SK-N-MC (cell line): ENCODE data around the gene TXNDC11.

Experiments
- DNase-seq: peaks from one replicate; pipeline ENCODE4 v3.0.0-alpha.2; 2011; ENCODE audit warnings: low read depth, low spot score
- H3K27ac ChIP-seq: fragments of 200-600 bp; sonication (generic); 2 replicates; pipeline ENCODE4 v1.5.1; 2016; ENCODE audit warnings: mixed run types
- H3K36me3 ChIP-seq: fragments of 200-600 bp; sonication (generic); 2 replicates; pipeline ENCODE4 v1.6.1; 2017; ENCODE audit warnings: antibody characterized with exemption, low read length, mixed read lengths; ENCODE audit not compliant: insufficient read depth
- H3K4me3 ChIP-seq: fragments of 200-600 bp; sonication (generic); 2 replicates; pipeline ENCODE4 v1.5.1; 2016
- H3K9ac ChIP-seq: fragments of 200-600 bp; sonication (generic); 2 replicates; pipeline ENCODE4 v1.8.0; 2017; ENCODE audit warnings: mixed run types, mixed read lengths; ENCODE audit not compliant: insufficient read length
- H3K9me3 ChIP-seq: fragments of 200-600 bp; sonication (generic); 2 replicates; pipeline ENCODE4 v1.6.1; 2017; ENCODE audit warnings: low read depth, mild to moderate bottlenecking, antibody characterized with exemption, low read length, moderate library complexity, mixed read lengths
- EZH2 ChIP-seq: fragments of 200-600 bp; sonication (generic); IDR thresholded peaks from one replicate; pipeline ENCODE4 v1.6.1; 2017; ENCODE audit warnings: antibody characterized with exemption
- FOXP2 ChIP-seq: optimal IDR thresholded peaks from 2 replicates; pipeline ENCODE3; 2011; ENCODE audit warnings: mild to moderate bottlenecking, moderate library complexity; ENCODE audit not compliant: insufficient read depth; ENCODE audit errors: extremely low read length, control extremely low read depth
- POLR2AphosphoS5 ChIP-seq: IDR thresholded peaks from 2 replicates; pipeline ENCODE4 v1.6.1; 2012; ENCODE audit warnings: mild to moderate bottlenecking, low read depth, low read length, borderline replicate concordance

The TXNDC11 gene

GRCh38 chr16:11705311-11706025, 37.2 kb downstream of the TXNDC11 start:
- TF ChIP-seq EZH2 (no peak), FOXP2 (no peak), POLR2AphosphoS5 (no peak)
- Histone ChIP-seq H3K9me3 (no peaks in the 10 kb centered on the region), H3K36me3 (no peaks in the 10 kb centered on the region), H3K4me3 (no peak overlapping the region), H3K9ac (no peak overlapping the region), H3K27ac (no peak overlapping the region)
- DNase-seq = no peak

DNA sequence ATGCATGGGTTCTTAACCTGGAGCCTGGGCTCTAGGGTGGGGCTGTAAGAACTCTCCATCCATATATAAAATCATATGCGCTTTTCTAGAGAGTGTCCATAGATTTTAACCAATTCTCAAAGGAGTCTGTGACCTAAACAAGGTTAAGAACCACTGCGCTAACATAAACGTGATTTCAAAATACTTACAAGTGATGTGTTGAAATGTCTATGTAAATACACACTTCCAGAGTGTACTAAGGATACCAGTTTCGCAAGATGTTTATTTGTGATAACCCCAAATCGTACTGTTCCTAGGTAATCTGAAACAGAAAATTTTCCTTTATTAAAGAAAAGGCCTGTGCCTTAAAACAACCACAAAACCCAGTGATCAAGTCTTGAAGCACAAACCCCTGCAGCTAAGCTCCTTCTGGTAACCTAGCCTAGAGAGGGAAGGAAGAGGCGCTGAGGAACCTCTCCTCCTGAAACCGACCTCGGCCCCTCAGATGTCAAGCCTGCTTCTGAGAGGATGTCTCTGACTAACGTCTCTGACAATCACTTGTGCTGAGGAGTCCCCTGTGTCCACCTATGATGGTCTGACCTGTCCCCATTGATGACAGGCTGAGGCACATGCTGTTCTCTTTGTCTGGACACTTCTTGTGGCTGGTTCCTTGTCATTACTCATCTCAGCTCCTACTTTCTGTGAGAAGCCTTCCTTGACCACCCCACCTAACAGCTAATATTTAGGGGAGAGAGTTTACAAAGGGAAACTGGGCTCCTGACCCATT, 42.2 kb downstream of the TXNDC11 start:
- peaks cover 21% of the 10 kb centered on the region; the same call in 1 of the 2 replicates for H3K36me3 ChIP-seq
- H3K9ac ChIP-seq = no peak overlapping the region
- no peak overlapping the region for H3K27ac ChIP-seq
- DNase-seq = no peak
- no peaks in the 10 kb centered on the region for H3K9me3 ChIP-seq
- no peak overlapping the region for H3K4me3 ChIP-seq
- TF ChIP-seq EZH2 (no peak), FOXP2 (no peak), POLR2AphosphoS5 (no peak)

- Histone ChIP-seq H3K36me3 (peaks cover 29% of the 10 kb centered on the region; the same call in 1 of the 2 replicates), H3K9me3 (no peaks in the 10 kb centered on the region), H3K27ac (no peak overlapping the region), H3K9ac (no peak overlapping the region), H3K4me3 (no peak overlapping the region)
- no peak for DNase-seq
- TF ChIP-seq FOXP2 = no peak
- no peak for TF ChIP-seq POLR2AphosphoS5
- TF ChIP-seq EZH2 = no peak
Measured at GRCh38 chr16:11699234-11699894, 43.3 kb downstream of the TXNDC11 start.

DNA sequence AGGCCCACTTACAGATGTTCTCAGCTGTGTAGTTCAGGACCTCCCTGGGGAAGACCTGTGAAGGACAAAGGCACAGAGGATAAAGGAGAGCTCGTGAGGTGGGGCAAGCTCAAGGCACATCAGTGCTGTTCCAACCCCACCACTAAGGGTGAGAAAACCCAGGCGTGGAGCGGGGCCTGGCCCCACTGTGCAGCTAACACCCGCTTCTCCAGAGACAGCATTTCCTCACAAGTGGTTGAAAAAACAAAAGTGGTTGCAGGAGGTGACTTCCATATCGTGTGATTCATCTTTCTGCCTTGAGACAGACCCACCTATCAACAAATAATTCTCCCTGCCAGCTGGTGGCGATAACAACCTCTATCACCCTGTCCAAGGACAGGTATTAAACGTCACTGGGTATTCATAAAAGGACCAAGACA, 44.4 kb downstream of the TXNDC11 start:
- peaks cover 29% of the 10 kb centered on the region; the same call in 1 of the 2 replicates for H3K36me3 ChIP-seq
- no peak for DNase-seq
- H3K27ac ChIP-seq = no peak overlapping the region
- H3K9ac ChIP-seq = no peak overlapping the region
- no peaks in the 10 kb centered on the region for H3K9me3 ChIP-seq
- no peak overlapping the region for H3K4me3 ChIP-seq
- TF ChIP-seq EZH2 (no peak), POLR2AphosphoS5 (no peak), FOXP2 (no peak)

DNA sequence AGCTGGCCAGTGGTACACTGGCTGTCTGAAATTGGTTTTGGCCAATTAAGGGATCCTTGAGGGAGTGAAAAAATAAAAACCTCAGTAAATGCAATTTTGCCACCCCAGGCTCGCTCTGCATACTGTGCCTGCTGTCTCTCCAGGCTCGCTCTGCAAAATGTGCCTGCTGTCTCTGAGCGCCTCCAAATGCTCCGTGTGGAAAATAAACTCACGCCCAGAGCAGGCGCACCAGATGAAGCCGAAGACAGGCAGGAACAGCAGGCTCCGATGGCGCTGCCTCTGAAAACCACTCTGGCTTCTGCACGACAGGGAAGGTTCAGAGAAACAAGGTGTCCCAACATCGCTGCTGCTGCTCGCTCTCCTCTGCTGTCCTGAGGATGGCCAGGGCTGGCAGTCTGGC, 45.3 kb downstream of the TXNDC11 start:
- Histone ChIP-seq H3K9ac (no peak overlapping the region), H3K36me3 (peaks cover 29% of the 10 kb centered on the region; the same call in 1 of the 2 replicates), H3K4me3 (no peak overlapping the region), H3K27ac (no peak overlapping the region), H3K9me3 (no peaks in the 10 kb centered on the region)
- no peak for DNase-seq
- TF ChIP-seq FOXP2 = no peak
- no peak for TF ChIP-seq EZH2

GRCh38 chr16:11696266-11697012, 46.2 kb downstream of the TXNDC11 start:
- H3K9me3 ChIP-seq = no peaks in the 10 kb centered on the region
- H3K27ac ChIP-seq = no peak overlapping the region
- no peak for DNase-seq
- TF ChIP-seq EZH2 = no peak
- no peak for TF ChIP-seq POLR2AphosphoS5
- no peak for TF ChIP-seq FOXP2
- H3K4me3 ChIP-seq = no peak overlapping the region
- no peak overlapping the region for H3K9ac ChIP-seq
- H3K36me3 ChIP-seq = peaks cover 31% of the 10 kb centered on the region

DNA sequence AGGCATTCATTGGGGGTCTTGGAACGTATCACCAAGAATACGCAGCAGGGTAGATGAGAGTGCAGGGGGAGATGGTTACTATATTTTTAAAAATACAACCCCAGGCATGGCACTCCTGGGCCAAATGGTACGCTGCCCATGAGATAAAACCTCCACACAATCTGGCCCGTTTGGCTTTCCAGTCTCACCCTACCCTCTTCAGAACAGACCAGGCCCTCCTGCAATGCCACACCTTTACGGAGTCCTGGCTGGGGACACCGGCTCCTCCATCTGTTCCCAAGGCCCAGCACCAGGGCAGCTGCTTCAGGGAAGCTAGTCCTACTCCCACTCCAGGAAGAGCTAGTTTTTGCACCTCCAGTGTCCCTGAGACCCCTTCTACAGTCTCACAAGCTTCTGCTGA, 50.0 kb downstream of the TXNDC11 start:
- Histone ChIP-seq H3K9ac (no peak overlapping the region), H3K27ac (no peak overlapping the region), H3K36me3 (peaks cover 36% of the 10 kb centered on the region), H3K4me3 (no peak overlapping the region), H3K9me3 (no peaks in the 10 kb centered on the region)
- DNase-seq = no peak
- TF ChIP-seq FOXP2 (no peak), POLR2AphosphoS5 (no peak), EZH2 (no peak)

GRCh38 chr16:11692171-11692570, 50.5 kb downstream of the TXNDC11 start:
- Histone ChIP-seq H3K9me3 (no peaks in the 10 kb centered on the region), H3K36me3 (peaks cover 36% of the 10 kb centered on the region)
- DNase-seq = no peak

More at GRCh38 chr16:11692171-11692570, 50.5 kb downstream of the TXNDC11 start:
- Histone ChIP-seq H3K9ac (no peak overlapping the region), H3K4me3 (no peak overlapping the region), H3K27ac (no peak overlapping the region)
- TF ChIP-seq FOXP2 (no peak), EZH2 (no peak), POLR2AphosphoS5 (no peak)
